Body of pancreas (tissue), 4 donors: ENCODE measurements around the gene SPANXC. TPM values are rescaled to one million over a fixed set of nuclear protein-coding genes. Genes with fewer than 3 reads are reported as not detected.

Source experiments
- ATAC-seq: fragments of 150-250 bp; one replicate; pipeline ENCODE4 v1.9.1; 2016
- DNase-seq, 4 donors: peaks; one replicate each; pipeline ENCODE4 v3.0.0-alpha.2; 2019
- H3K27ac ChIP-seq, 4 donors: fragments of 200-600 bp; sonication (generic); 1 replicate in 3 of 4; 2 replicates in 1 of 4; pipeline versions ENCODE4 v1.5.1 to v1.6.1; 2016 to 2019; ENCODE audit warnings: mild to moderate bottlenecking in 1 of 4, mixed read lengths in 1 of 4, moderate library complexity in 1 of 4
- H3K27me3 ChIP-seq, 2 donors: fragments of 200-600 bp; sonication (generic); one replicate each; pipeline ENCODE4 v1.6.0; 2016; ENCODE audit warnings: mild to moderate bottlenecking in 1 of 2
- H3K36me3 ChIP-seq, 2 donors: fragments of 200-600 bp; sonication (generic); replicated peaks in 1 of 2; 2 replicates each; pipeline ENCODE4 v1.5.1; 2016; ENCODE audit warnings: low read depth in 2 of 2; ENCODE audit not compliant: insufficient read depth in 1 of 2
- H3K4me1 ChIP-seq: fragments of 200-600 bp; sonication (generic); one replicate; pipeline ENCODE4 v1.6.0; 2016
- H3K4me3 ChIP-seq, 2 donors: fragments of 200-600 bp; sonication (generic); 1 replicate in 1 of 2; 2 replicates in 1 of 2; pipeline ENCODE4 v1.5.1; 2016 to 2019
- H3K9me3 ChIP-seq, 3 donors: fragments of 200-600 bp; sonication (generic); 1 replicate in 2 of 3; 2 replicates in 1 of 3; pipeline ENCODE4 v1.5.1; 2016
- POLR2A ChIP-seq, 3 donors: fragments of 450-650 bp; IDR thresholded peaks; one replicate each; pipeline ENCODE4 v1.6.1; 2016; ENCODE audit warnings: antibody characterized with exemption in 3 of 3, mild to moderate bottlenecking in 2 of 3
- WGBS, 2 donors: methylation state at CpG; one replicate each; pipeline ENCODE4 v1.1.5; 2017; 5-methylcytosine and 5-hydroxymethylcytosine counted together
- intact Hi-C: fragments of 100-400 bp; cut with DNase I; formaldehyde crosslinking; loops from one replicate; pipeline ENCODE4 v1.15.1; 2023
- total RNA-seq, 2 donors: library from RNA; depleted of rRNA; stranded (reverse); fragments of >200 nt; gene quantifications; one replicate each; pipeline ENCODE4 v1.1.0, GENCODE V29; 2016
- TF ChIP-seq, protein P1 (sequence below), 7 experiments: fragments of 450-650 bp in 4 of 7; fragments of 200-600 bp in 3 of 7; sonication (generic) in 3 of 7; IDR thresholded peaks; one replicate each; pipeline ENCODE4 v1.5.1; 2016 to 2019; ENCODE audit warnings: antibody characterized with exemption in 7 of 7

The SPANXC gene
- total RNA-seq, 2 donors from 2014 or later = not detected

- intact Hi-C loops = no loop called here
- 46 to 48% methylated on average over 3 of the region's 3 CpGs for WGBS, 2 donors
- Histone ChIP-seq H3K4me1 (no peaks in the 10 kb centered on the region), H3K36me3 (no peaks in the 10 kb centered on the region), H3K4me3 (no peak overlapping the region), H3K9me3 (no peaks in the 10 kb centered on the region), H3K27ac (no peak overlapping the region), H3K27me3 (no peaks in the 10 kb centered on the region)
- TF ChIP-seq, protein P1, sequence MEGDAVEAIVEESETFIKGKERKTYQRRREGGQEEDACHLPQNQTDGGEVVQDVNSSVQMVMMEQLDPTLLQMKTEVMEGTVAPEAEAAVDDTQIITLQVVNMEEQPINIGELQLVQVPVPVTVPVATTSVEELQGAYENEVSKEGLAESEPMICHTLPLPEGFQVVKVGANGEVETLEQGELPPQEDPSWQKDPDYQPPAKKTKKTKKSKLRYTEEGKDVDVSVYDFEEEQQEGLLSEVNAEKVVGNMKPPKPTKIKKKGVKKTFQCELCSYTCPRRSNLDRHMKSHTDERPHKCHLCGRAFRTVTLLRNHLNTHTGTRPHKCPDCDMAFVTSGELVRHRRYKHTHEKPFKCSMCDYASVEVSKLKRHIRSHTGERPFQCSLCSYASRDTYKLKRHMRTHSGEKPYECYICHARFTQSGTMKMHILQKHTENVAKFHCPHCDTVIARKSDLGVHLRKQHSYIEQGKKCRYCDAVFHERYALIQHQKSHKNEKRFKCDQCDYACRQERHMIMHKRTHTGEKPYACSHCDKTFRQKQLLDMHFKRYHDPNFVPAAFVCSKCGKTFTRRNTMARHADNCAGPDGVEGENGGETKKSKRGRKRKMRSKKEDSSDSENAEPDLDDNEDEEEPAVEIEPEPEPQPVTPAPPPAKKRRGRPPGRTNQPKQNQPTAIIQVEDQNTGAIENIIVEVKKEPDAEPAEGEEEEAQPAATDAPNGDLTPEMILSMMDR (IDR thresholded peaks at IDR 0.05) = no peak
- TF ChIP-seq POLR2A (IDR thresholded peaks at IDR 0.05) = no peak
- DNase-seq = no peak
- no peak for ATAC-seq
These were observed 21.8 kb downstream of the SPANXC start for GRCh38 chrX:141220342-141221008.

GRCh38 chrX:141214196-141214595 is 28.1 kb downstream of the SPANXC start:
- Histone ChIP-seq H3K27ac (no peak overlapping the region), H3K4me1 (no peaks in the 10 kb centered on the region), H3K27me3 (no peaks in the 10 kb centered on the region), H3K9me3 (no peaks in the 10 kb centered on the region), H3K36me3 (no peaks in the 10 kb centered on the region), H3K4me3 (no peak overlapping the region)
- ATAC-seq = no peak
- no peak for TF ChIP-seq POLR2A (IDR thresholded peaks at IDR 0.05)
- TF ChIP-seq, protein P1 (IDR thresholded peaks at IDR 0.05) = no peak
- DNase-seq = no peak
- intact Hi-C loops = no loop called here
- 38 to 58% methylated on average over 1 of the region's 1 CpG for WGBS, 2 donors

GRCh38 chrX:141201962-141202361 is 40.4 kb downstream of the SPANXC start:
- Histone ChIP-seq H3K27ac (no peak overlapping the region), H3K4me1 (no peaks in the 10 kb centered on the region), H3K9me3 (no peaks in the 10 kb centered on the region), H3K4me3 (no peak overlapping the region), H3K36me3 (no peaks in the 10 kb centered on the region), H3K27me3 (no peaks in the 10 kb centered on the region)
- no peak for ATAC-seq
- DNase-seq = no peak
- intact Hi-C loops = no loop called here
- TF ChIP-seq, protein P1 (IDR thresholded peaks at IDR 0.05) = no peak
- TF ChIP-seq POLR2A (IDR thresholded peaks at IDR 0.05) = no peak
- 85 to 95% methylated on average over 2 to 3 of the region's 3 CpGs for WGBS, 2 donors

Other genes starting within 250 kb of the SPANXC start
- not detected for gene SPANXB1, start 239.9 kb downstream of the SPANXC start, total RNA-seq
- gene LDOC1, start 65.4 kb downstream of the SPANXC start, total RNA-seq = 1 to 10 TPM; 2.0 to 3.1 TPM